Measurements from ENCODE around the gene CLDN15.

CLDN15 gene

GRCh38 chr7:101186194-101186593 lies 51.4 kb downstream of the CLDN15 start:
- no peaks in the 10 kb centered on the region for H3K9me3 ChIP-seq (ENCODE audit: insufficient read depth, low read length)
- no peaks in the 10 kb centered on the region for H4K20me1 ChIP-seq (ENCODE audit: low read depth, low read length)
- no peaks in the 10 kb centered on the region for H3K79me2 ChIP-seq (ENCODE audit: insufficient read depth, low read length)
- no peak overlapping the region for H3K4me2 ChIP-seq (ENCODE audit: low read depth, low read length, poor library complexity, severe bottlenecking)
- no peak overlapping the region for H3K4me3 ChIP-seq (ENCODE audit: insufficient read depth, low read length, poor library complexity, severe bottlenecking)
- H2AFZ ChIP-seq (ENCODE audit: low read depth, low read length, severe bottlenecking), result no peak overlapping the region
- H3K27ac ChIP-seq (ENCODE audit: low read depth, low read length), result no peak overlapping the region
- no peak overlapping the region for H3K9ac ChIP-seq (ENCODE audit: low read length)
- H3K9me2 ChIP-seq (replicated peaks; ENCODE audit: insufficient read depth, low read length), result no peaks in the 10 kb centered on the region
- H3F3A ChIP-seq (ENCODE audit: insufficient read depth), result no peaks in the 10 kb centered on the region
- H3K36me3 ChIP-seq (ENCODE audit: low read length), result no peaks in the 10 kb centered on the region
- no peaks in the 10 kb centered on the region for H3K27me3 ChIP-seq (ENCODE audit: low read length)
- no peak for TF ChIP-seq CTCF (IDR thresholded peaks at IDR 0.05; ENCODE audit: insufficient read depth, low read length, poor library complexity, severe bottlenecking)
- TF ChIP-seq EZH2phosphoT487 (conservative IDR thresholded peaks at IDR 0.05; ENCODE audit: low read length), result no peak

GRCh38 chr7:101185258-101185839 lies 52.3 kb downstream of the CLDN15 start:
- Histone ChIP-seq H3K27ac (ENCODE audit: low read depth, low read length) (no peak overlapping the region), H4K20me1 (ENCODE audit: low read depth, low read length) (no peaks in the 10 kb centered on the region), H2AFZ (ENCODE audit: low read depth, low read length, severe bottlenecking) (no peak overlapping the region), H3F3A (ENCODE audit: insufficient read depth) (no peaks in the 10 kb centered on the region), H3K27me3 (ENCODE audit: low read length) (no peaks in the 10 kb centered on the region), H3K36me3 (ENCODE audit: low read length) (no peaks in the 10 kb centered on the region), H3K9ac (ENCODE audit: low read length) (no peak overlapping the region), H3K4me2 (ENCODE audit: low read depth, low read length, poor library complexity, severe bottlenecking) (no peak overlapping the region), H3K9me2 (replicated peaks; ENCODE audit: insufficient read depth, low read length) (no peaks in the 10 kb centered on the region), H3K4me3 (ENCODE audit: insufficient read depth, low read length, poor library complexity, severe bottlenecking) (no peak overlapping the region), H3K9me3 (ENCODE audit: insufficient read depth, low read length) (no peaks in the 10 kb centered on the region), H3K79me2 (ENCODE audit: insufficient read depth, low read length) (no peaks in the 10 kb centered on the region)
- TF ChIP-seq EZH2phosphoT487 (conservative IDR thresholded peaks at IDR 0.05; ENCODE audit: low read length) (no peak), CTCF (IDR thresholded peaks at IDR 0.05; ENCODE audit: insufficient read depth, low read length, poor library complexity, severe bottlenecking) (no peak)
